Measurements from ENCODE around the gene FAM219A. TPM values are rescaled to one million over a fixed set of nuclear protein-coding genes. Genes with fewer than 3 reads are reported as not detected.

Gene FAM219A
- total RNA-seq, 1 donor from 2014 or later: 17.5 TPM

- Mint-ChIP-seq H3K4me1 (ENCODE audit: low read depth) (peaks cover 9% of the 10 kb centered on the region), H3K9me3 (ENCODE audit: low read depth) (no peaks in the 10 kb centered on the region), H3K27me3 (peaks cover 70% of the 10 kb centered on the region), H3K4me3 (ENCODE audit: low read depth) (no peak overlapping the region), H3K27ac (no peak overlapping the region), H3K36me3 (ENCODE audit: insufficient read depth) (no peaks in the 10 kb centered on the region)
- TF ChIP-seq, protein P1, sequence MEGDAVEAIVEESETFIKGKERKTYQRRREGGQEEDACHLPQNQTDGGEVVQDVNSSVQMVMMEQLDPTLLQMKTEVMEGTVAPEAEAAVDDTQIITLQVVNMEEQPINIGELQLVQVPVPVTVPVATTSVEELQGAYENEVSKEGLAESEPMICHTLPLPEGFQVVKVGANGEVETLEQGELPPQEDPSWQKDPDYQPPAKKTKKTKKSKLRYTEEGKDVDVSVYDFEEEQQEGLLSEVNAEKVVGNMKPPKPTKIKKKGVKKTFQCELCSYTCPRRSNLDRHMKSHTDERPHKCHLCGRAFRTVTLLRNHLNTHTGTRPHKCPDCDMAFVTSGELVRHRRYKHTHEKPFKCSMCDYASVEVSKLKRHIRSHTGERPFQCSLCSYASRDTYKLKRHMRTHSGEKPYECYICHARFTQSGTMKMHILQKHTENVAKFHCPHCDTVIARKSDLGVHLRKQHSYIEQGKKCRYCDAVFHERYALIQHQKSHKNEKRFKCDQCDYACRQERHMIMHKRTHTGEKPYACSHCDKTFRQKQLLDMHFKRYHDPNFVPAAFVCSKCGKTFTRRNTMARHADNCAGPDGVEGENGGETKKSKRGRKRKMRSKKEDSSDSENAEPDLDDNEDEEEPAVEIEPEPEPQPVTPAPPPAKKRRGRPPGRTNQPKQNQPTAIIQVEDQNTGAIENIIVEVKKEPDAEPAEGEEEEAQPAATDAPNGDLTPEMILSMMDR (IDR thresholded peaks at IDR 0.05; ENCODE audit: unreplicated experiment): no peak
- DNase-seq (ENCODE audit: low spot score, unreplicated experiment): no peak
Observed at GRCh38 chr9:34382054-34382453, 76.3 kb downstream of the FAM219A start.

DNA sequence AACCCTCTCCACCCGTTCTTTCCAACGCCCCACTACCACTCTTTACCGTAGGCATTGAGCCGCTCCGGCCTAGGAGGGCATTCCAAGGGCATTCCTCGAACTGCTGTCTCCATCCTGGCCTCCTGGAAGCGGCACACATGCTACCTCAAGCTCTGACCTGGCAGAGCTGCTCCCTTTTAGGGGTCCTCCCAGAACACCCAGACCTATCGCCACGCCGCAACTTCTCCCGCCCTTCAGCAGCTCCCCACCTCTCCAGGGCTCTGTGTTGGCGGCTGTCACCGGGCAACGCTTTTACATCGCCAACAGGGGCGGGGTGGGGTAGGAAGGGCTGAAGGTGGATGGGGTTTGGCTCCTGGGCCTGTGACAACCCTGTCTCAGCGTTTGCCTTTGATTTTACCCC, 77.0 kb downstream of the FAM219A start:
- H3K36me3 Mint-ChIP-seq (ENCODE audit: insufficient read depth): no peaks in the 10 kb centered on the region
- peak overlapping the region; percentile 49 for H3K4me3 Mint-ChIP-seq (ENCODE audit: low read depth)
- peaks cover 10% of the 10 kb centered on the region for H3K4me1 Mint-ChIP-seq (ENCODE audit: low read depth)
- no peak for DNase-seq (ENCODE audit: low spot score, unreplicated experiment)
- H3K9me3 Mint-ChIP-seq (ENCODE audit: low read depth): no peaks in the 10 kb centered on the region
- H3K27ac Mint-ChIP-seq: no peak overlapping the region
- H3K27me3 Mint-ChIP-seq: peaks cover 70% of the 10 kb centered on the region
- TF ChIP-seq, protein P1 (IDR thresholded peaks at IDR 0.05; ENCODE audit: unreplicated experiment): no peak

DNA sequence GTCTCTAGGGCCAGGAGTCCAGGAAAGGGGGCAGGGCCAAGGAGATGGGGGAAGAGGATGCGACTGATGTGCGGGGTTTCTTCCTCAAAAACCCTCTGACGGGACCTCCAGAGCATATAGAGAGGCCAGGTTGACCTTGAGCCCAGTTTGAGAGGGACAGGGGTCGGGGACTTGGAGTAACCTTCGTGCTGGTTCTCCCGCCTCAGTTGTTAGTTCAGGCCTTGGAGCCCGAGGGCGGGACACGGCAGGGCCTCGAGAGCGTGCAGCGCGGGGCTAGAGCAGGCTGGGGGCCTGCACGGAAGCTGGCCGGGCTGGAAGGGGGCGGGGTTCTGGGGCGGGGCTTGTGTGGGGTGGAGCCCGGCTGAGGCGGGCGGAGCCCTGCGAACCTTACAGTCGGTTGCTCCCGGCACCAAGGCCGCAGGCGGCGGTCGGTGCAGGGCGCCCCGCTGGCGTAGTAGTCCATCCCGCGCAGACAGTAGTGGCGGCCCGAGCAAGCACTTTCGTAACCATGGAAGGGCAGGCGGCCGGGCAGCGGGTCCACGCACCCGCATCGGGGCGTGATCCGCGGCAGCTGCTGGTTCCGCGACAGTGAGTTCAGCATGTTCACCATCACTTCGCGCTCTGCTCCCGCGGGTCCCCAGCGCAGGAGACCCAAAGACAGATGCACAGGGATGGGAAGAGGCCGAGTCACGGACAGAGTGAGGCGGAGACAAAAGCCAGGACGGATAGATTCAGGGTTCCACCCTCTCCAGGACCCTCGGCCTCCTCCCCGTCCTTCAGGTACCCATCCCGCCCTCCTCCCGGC, 77.7 kb downstream of the FAM219A start:
- DNase-seq (ENCODE audit: low spot score, unreplicated experiment): peak; percentile 56
- H3K4me1 Mint-ChIP-seq (ENCODE audit: low read depth): peaks cover 16% of the 10 kb centered on the region
- H3K36me3 Mint-ChIP-seq (ENCODE audit: insufficient read depth): no peaks in the 10 kb centered on the region
- H3K27ac Mint-ChIP-seq: no peak overlapping the region
- TF ChIP-seq, protein P1 (IDR thresholded peaks at IDR 0.05; ENCODE audit: unreplicated experiment): no peak
- H3K9me3 Mint-ChIP-seq (ENCODE audit: low read depth): no peaks in the 10 kb centered on the region
- H3K4me3 Mint-ChIP-seq (ENCODE audit: low read depth): peak overlapping the region; percentile 75
- H3K27me3 Mint-ChIP-seq: peaks cover 70% of the 10 kb centered on the region

GRCh38 chr9:34380034-34380510, 78.3 kb downstream of the FAM219A start:
- peak overlapping the region; percentile 75 for H3K4me3 Mint-ChIP-seq (ENCODE audit: low read depth)
- peaks cover 22% of the 10 kb centered on the region for H3K4me1 Mint-ChIP-seq (ENCODE audit: low read depth)
- H3K9me3 Mint-ChIP-seq (ENCODE audit: low read depth): no peaks in the 10 kb centered on the region
- TF ChIP-seq, protein P1 (IDR thresholded peaks at IDR 0.05; ENCODE audit: unreplicated experiment): no peak
- no peaks in the 10 kb centered on the region for H3K36me3 Mint-ChIP-seq (ENCODE audit: insufficient read depth)
- H3K27ac Mint-ChIP-seq: no peak overlapping the region
- DNase-seq (ENCODE audit: low spot score, unreplicated experiment): no peak
- H3K27me3 Mint-ChIP-seq: peaks cover 68% of the 10 kb centered on the region

- peaks cover 25% of the 10 kb centered on the region for H3K4me1 Mint-ChIP-seq (ENCODE audit: low read depth)
- H3K27me3 Mint-ChIP-seq: peaks cover 63% of the 10 kb centered on the region
- no peaks in the 10 kb centered on the region for H3K9me3 Mint-ChIP-seq (ENCODE audit: low read depth)
- TF ChIP-seq, protein P1 (IDR thresholded peaks at IDR 0.05; ENCODE audit: unreplicated experiment): peak; percentile 91
- peak; percentile 81 for DNase-seq (ENCODE audit: low spot score, unreplicated experiment)
- no peaks in the 10 kb centered on the region for H3K36me3 Mint-ChIP-seq (ENCODE audit: insufficient read depth)
- H3K27ac Mint-ChIP-seq: peak overlapping the region; percentile 10
- peak overlapping the region; percentile 75 for H3K4me3 Mint-ChIP-seq (ENCODE audit: low read depth)
Observed at GRCh38 chr9:34379334-34380033, 78.9 kb downstream of the FAM219A start.

All from progenitor cell of endocrine pancreas (in vitro differentiated cells).